ENCODE data around the gene ARSI.
A peak's percentile ranks its signal among the peaks of the same experiment; 100 is the strongest.

Gene ARSI
- 0.17 to 0.44 (median 0.19) reads per million in 3 donors for total RNA-seq

- Histone ChIP-seq H3K27me3 (replicated peaks; ENCODE audit: control insufficient read depth, insufficient read depth, low read length, poor library complexity, severe bottlenecking) (peaks cover 14% of the 10 kb centered on the region), H3K27ac (ENCODE audit: insufficient read depth, low read length, poor library complexity, severe bottlenecking) (no peak within 1 kb of the TSS)
Observed at GRCh38 chr5:150302301-150303069, at the start of gene ARSI. ARSI (minus strand) TSS chr5:150302905; CDS start chr5:150302373, 532 bp downstream.

GRCh38 chr5:150350524-150351344, 48.0 kb upstream of the ARSI start:
- peak in 1 of 3 donors; percentile 9 for DNase-seq
- H3K36me3 ChIP-seq (ENCODE audit: control insufficient read depth, insufficient read depth, low read length) = no peaks in the 10 kb centered on the region

More at GRCh38 chr5:150302301-150303069, at the start of gene ARSI:
- Histone ChIP-seq H3K4me3 (ENCODE audit: insufficient read depth, low read depth, low read length, poor library complexity, severe bottlenecking) (no peak within 1 kb of the TSS), H3K4me1 (ENCODE audit: control insufficient read depth, insufficient read depth, low read length, poor library complexity, severe bottlenecking) (no peaks in the 10 kb centered on the region), H3K9me3 (ENCODE audit: control insufficient read depth, low read length) (no peaks in the 10 kb centered on the region), H3K36me3 (ENCODE audit: control insufficient read depth, insufficient read depth, low read length) (no peaks in the 10 kb centered on the region)
- no peak for DNase-seq

GRCh38 chr5:150349681-150350275, 47.1 kb upstream of the ARSI start:
- no peak for DNase-seq
- H3K27ac ChIP-seq (ENCODE audit: insufficient read depth, low read length, poor library complexity, severe bottlenecking) = no peak overlapping the region
- H3K36me3 ChIP-seq (ENCODE audit: control insufficient read depth, insufficient read depth, low read length) = no peaks in the 10 kb centered on the region
- H3K4me1 ChIP-seq (ENCODE audit: control insufficient read depth, insufficient read depth, low read length, poor library complexity, severe bottlenecking) = no peaks in the 10 kb centered on the region
- H3K27me3 ChIP-seq (replicated peaks; ENCODE audit: control insufficient read depth, insufficient read depth, low read length, poor library complexity, severe bottlenecking) = no peaks in the 10 kb centered on the region
- H3K9me3 ChIP-seq (ENCODE audit: control insufficient read depth, low read length) = no peaks in the 10 kb centered on the region
- no peak overlapping the region for H3K4me3 ChIP-seq (ENCODE audit: insufficient read depth, low read depth, low read length, poor library complexity, severe bottlenecking)

More at GRCh38 chr5:150350524-150351344, 48.0 kb upstream of the ARSI start:
- H3K27ac ChIP-seq (ENCODE audit: insufficient read depth, low read length, poor library complexity, severe bottlenecking) = no peak overlapping the region
- H3K27me3 ChIP-seq (replicated peaks; ENCODE audit: control insufficient read depth, insufficient read depth, low read length, poor library complexity, severe bottlenecking) = no peaks in the 10 kb centered on the region
- no peak overlapping the region for H3K4me3 ChIP-seq (ENCODE audit: insufficient read depth, low read depth, low read length, poor library complexity, severe bottlenecking)
- no peaks in the 10 kb centered on the region for H3K4me1 ChIP-seq (ENCODE audit: control insufficient read depth, insufficient read depth, low read length, poor library complexity, severe bottlenecking)
- no peaks in the 10 kb centered on the region for H3K9me3 ChIP-seq (ENCODE audit: control insufficient read depth, low read length)

GRCh38 chr5:150347451-150347850, 44.7 kb upstream of the ARSI start:
- Histone ChIP-seq H3K27ac (ENCODE audit: insufficient read depth, low read length, poor library complexity, severe bottlenecking) (no peak overlapping the region), H3K4me1 (ENCODE audit: control insufficient read depth, insufficient read depth, low read length, poor library complexity, severe bottlenecking) (no peaks in the 10 kb centered on the region), H3K36me3 (ENCODE audit: control insufficient read depth, insufficient read depth, low read length) (no peaks in the 10 kb centered on the region), H3K27me3 (replicated peaks; ENCODE audit: control insufficient read depth, insufficient read depth, low read length, poor library complexity, severe bottlenecking) (no peaks in the 10 kb centered on the region), H3K9me3 (ENCODE audit: control insufficient read depth, low read length) (no peaks in the 10 kb centered on the region), H3K4me3 (ENCODE audit: insufficient read depth, low read depth, low read length, poor library complexity, severe bottlenecking) (no peak overlapping the region)
- no peak for DNase-seq

- H3K27me3 ChIP-seq (replicated peaks; ENCODE audit: control insufficient read depth, insufficient read depth, low read length, poor library complexity, severe bottlenecking) = no peaks in the 10 kb centered on the region
- H3K9me3 ChIP-seq (ENCODE audit: control insufficient read depth, low read length) = no peaks in the 10 kb centered on the region
- H3K4me3 ChIP-seq (ENCODE audit: insufficient read depth, low read depth, low read length, poor library complexity, severe bottlenecking) = no peak overlapping the region
- H3K4me1 ChIP-seq (ENCODE audit: control insufficient read depth, insufficient read depth, low read length, poor library complexity, severe bottlenecking) = no peaks in the 10 kb centered on the region
- no peak for DNase-seq
- H3K36me3 ChIP-seq (ENCODE audit: control insufficient read depth, insufficient read depth, low read length) = no peaks in the 10 kb centered on the region
- H3K27ac ChIP-seq (ENCODE audit: insufficient read depth, low read length, poor library complexity, severe bottlenecking) = no peak overlapping the region
Observed at GRCh38 chr5:150347003-150347402, 44.3 kb upstream of the ARSI start.

GRCh38 chr5:150346592-150346991, 43.9 kb upstream of the ARSI start:
- H3K27me3 ChIP-seq (replicated peaks; ENCODE audit: control insufficient read depth, insufficient read depth, low read length, poor library complexity, severe bottlenecking) = no peaks in the 10 kb centered on the region
- H3K27ac ChIP-seq (ENCODE audit: insufficient read depth, low read length, poor library complexity, severe bottlenecking) = no peak overlapping the region
- no peak overlapping the region for H3K4me3 ChIP-seq (ENCODE audit: insufficient read depth, low read depth, low read length, poor library complexity, severe bottlenecking)
- H3K9me3 ChIP-seq (ENCODE audit: control insufficient read depth, low read length) = no peaks in the 10 kb centered on the region
- H3K36me3 ChIP-seq (ENCODE audit: control insufficient read depth, insufficient read depth, low read length) = no peaks in the 10 kb centered on the region
- H3K4me1 ChIP-seq (ENCODE audit: control insufficient read depth, insufficient read depth, low read length, poor library complexity, severe bottlenecking) = no peaks in the 10 kb centered on the region
- no peak for DNase-seq

- Histone ChIP-seq H3K4me3 (ENCODE audit: insufficient read depth, low read depth, low read length, poor library complexity, severe bottlenecking) (no peak overlapping the region), H3K9me3 (ENCODE audit: control insufficient read depth, low read length) (no peaks in the 10 kb centered on the region), H3K36me3 (ENCODE audit: control insufficient read depth, insufficient read depth, low read length) (no peaks in the 10 kb centered on the region), H3K4me1 (ENCODE audit: control insufficient read depth, insufficient read depth, low read length, poor library complexity, severe bottlenecking) (no peaks in the 10 kb centered on the region), H3K27ac (ENCODE audit: insufficient read depth, low read length, poor library complexity, severe bottlenecking) (no peak overlapping the region), H3K27me3 (replicated peaks; ENCODE audit: control insufficient read depth, insufficient read depth, low read length, poor library complexity, severe bottlenecking) (no peaks in the 10 kb centered on the region)
- no peak for DNase-seq
Observed at GRCh38 chr5:150345716-150346115, 43.0 kb upstream of the ARSI start.

GRCh38 chr5:150343994-150344631, 41.4 kb upstream of the ARSI start:
- no peaks in the 10 kb centered on the region for H3K36me3 ChIP-seq (ENCODE audit: control insufficient read depth, insufficient read depth, low read length)
- DNase-seq = no peak
- no peaks in the 10 kb centered on the region for H3K4me1 ChIP-seq (ENCODE audit: control insufficient read depth, insufficient read depth, low read length, poor library complexity, severe bottlenecking)
- H3K27me3 ChIP-seq (replicated peaks; ENCODE audit: control insufficient read depth, insufficient read depth, low read length, poor library complexity, severe bottlenecking) = no peaks in the 10 kb centered on the region
- no peak overlapping the region for H3K4me3 ChIP-seq (ENCODE audit: insufficient read depth, low read depth, low read length, poor library complexity, severe bottlenecking)
- H3K27ac ChIP-seq (ENCODE audit: insufficient read depth, low read length, poor library complexity, severe bottlenecking) = no peak overlapping the region
- H3K9me3 ChIP-seq (ENCODE audit: control insufficient read depth, low read length) = no peaks in the 10 kb centered on the region

- Histone ChIP-seq H3K9me3 (ENCODE audit: control insufficient read depth, low read length) (no peaks in the 10 kb centered on the region), H3K36me3 (ENCODE audit: control insufficient read depth, insufficient read depth, low read length) (no peaks in the 10 kb centered on the region), H3K4me3 (ENCODE audit: insufficient read depth, low read depth, low read length, poor library complexity, severe bottlenecking) (no peak overlapping the region), H3K27me3 (replicated peaks; ENCODE audit: control insufficient read depth, insufficient read depth, low read length, poor library complexity, severe bottlenecking) (no peaks in the 10 kb centered on the region), H3K4me1 (ENCODE audit: control insufficient read depth, insufficient read depth, low read length, poor library complexity, severe bottlenecking) (no peaks in the 10 kb centered on the region), H3K27ac (ENCODE audit: insufficient read depth, low read length, poor library complexity, severe bottlenecking) (no peak overlapping the region)
- DNase-seq = no peak
Observed at GRCh38 chr5:150342583-150342982, 39.9 kb upstream of the ARSI start.

All from effector memory CD4-positive, alpha-beta T cell (primary cell).